ENCODE results near the gene MAGED2.
"Not testable (repeated sequence)": the region's sequence is repeated elsewhere in the genome, so short reads cannot be mapped to it uniquely, and the experiment has no call there.

Gene MAGED2

GRCh38 chrX:54807524-54808108 is at the start of gene MAGED2:
Gene MAGED2, plus strand, starts transcription at chrX:54807745. Its CDS starts 1,587 bp downstream, at chrX:54809332.
- no peak for DNase-seq

- no peak for DNase-seq
Measured at GRCh38 chrX:54758114-54759055, 49.2 kb upstream of the MAGED2 start.

DNA sequence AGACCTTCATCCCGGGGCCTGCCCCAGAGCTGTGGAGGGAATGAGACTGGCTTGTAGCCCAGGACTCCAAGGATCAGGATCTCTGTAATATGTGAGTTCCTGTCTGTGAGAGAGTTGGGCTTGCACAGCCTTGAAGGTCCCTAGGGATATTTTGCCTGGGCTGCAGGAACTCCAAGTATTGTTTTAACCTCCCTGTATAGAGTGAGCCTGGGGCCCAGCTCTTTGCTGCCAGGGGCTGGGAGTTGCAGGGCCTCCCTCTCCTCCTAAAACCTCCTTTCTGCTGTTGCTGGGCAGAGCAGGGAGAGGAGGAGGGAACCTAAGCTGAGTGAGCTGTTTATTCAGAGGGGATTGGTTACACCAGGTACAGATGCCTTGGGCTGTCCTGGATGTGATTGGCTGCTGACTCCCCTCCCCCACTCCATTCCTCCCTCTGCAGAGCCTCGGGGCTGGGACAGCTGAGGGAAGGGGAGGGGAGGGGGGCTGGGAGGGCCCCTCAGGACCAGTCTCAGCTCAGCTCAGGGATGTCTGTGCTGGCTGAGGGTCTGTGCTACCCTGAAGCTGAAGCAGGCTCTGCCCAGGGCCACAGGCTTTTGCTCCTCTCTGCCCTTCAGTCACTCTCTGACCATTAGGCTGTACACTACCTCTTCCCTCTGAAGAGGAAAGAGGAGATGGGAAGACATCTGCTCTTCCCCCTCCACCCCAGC is 33.0 kb upstream of the MAGED2 start:
- not testable (repeated sequence) for DNase-seq

DNA sequence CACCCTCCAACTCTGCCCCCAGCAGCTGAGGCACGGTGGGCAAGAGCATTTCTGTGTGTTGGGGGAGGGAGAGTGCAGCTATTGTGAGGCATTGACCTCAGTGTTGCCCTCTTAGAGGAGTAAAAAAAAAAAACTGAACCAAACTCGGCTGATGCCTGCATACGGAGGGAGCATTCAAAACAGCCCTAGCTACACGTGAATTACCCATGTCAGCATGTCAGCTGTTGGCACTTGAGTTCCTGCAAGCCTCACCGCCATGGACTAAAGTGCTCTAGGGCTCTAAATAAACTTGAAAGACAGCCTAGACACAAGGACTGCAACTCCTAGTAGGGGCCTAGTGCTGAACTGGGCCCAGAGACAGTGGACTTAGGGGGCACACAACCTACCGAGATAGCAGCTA is 31.5 kb upstream of the MAGED2 start:
- no peak for DNase-seq

GRCh38 chrX:54776987-54777672 is 30.4 kb upstream of the MAGED2 start:
- DNase-seq, result no peak

DNA sequence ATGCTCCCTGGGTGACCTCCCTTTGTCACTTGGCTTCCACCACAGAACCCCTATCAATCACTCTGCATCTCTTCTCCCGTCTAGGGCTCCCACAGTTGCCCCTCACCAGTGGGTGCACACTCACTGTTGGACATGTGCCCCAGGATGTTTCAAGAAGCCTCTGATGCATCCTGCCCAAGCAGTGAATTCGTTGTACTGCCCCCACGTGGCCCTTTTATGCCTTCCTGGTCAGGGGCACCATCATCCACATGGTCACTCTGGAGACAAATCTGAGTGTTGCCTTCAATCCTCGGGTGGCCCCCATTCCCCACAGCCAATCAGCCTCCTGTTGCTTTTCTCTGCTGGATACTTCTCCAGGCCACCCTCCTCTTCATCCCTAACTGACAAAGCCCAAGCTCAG is 21.6 kb upstream of the MAGED2 start:
- no peak for DNase-seq

DNA sequence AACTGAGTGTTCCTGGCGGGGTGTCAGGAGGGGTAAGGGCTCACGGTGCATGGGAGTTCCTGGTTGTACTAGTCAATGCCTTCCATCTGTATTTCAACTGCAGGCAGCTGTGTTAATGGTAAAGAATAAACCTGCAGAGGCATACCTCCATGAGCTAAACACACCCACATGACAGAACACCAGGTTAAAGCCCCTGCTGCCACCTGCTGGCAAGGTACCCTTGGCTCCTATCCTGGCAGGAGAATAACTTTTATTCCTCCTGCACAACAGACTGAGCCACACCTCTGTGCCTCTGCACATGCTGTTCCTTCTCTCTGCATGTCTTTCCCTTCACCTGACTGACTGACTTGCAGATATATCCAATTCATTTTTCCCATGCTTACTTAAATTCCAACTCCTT is 20.6 kb upstream of the MAGED2 start:
- no peak for DNase-seq

DNA sequence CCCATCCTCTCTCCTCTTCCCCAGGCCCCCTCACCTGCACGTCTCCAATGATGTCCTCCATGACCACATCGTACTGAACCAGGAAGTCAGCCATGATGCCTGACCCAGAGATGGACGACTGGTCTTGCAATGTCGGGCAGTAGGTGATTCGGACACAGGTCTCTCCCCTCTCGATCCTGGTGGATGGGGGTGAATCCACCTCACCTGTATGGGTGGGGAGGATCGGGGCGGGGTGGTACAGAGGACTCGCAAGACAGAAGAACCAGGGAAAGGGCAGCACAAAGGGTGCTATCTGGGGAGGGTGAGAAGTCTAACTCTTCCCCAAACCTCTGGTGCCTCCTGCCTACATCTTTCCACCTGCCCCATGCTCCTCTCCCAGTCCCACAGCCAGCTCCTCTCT is 19.1 kb upstream of the MAGED2 start:
- DNase-seq, result no peak

DNA sequence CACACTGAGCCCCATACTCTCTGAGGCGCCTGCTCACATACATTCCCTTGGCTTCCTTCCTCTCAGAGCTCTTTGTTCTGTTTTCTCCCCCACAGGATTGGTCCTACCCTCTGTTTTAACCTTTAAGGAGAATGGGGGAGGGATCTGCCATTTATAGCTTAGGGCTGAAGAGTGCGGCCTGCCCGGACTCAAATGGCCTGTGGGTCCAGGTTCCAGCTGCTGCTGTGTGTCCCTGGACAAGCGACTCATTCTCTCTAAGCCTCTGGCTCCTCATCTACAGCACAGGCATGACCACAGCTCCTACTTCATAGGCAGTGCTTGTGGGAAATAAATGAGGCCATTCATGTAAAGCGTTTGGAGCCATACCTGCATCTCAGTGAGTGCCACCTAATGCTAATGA is 18.1 kb upstream of the MAGED2 start:
- not testable (repeated sequence) for DNase-seq

DNA sequence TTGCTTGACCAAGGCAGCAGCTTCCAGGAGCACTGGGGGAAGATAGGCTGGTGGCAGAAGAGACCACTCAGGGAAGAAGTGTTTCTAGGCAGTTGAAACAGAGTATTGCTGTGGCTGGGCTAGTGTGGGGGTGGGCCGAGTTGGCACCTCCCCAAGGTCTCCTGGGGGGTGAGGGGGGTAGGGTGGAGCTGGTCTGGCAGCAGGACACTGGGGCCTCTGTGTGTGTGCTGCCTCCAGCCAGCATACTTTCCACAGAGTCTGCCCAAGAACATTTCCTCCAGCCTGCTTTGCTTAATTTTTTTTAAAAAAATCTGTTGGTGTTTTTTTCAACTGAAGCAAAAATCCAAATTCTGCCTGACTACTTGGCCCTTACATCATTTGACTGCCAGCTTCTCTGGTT is 13.5 kb upstream of the MAGED2 start:
- no peak for DNase-seq

DNA sequence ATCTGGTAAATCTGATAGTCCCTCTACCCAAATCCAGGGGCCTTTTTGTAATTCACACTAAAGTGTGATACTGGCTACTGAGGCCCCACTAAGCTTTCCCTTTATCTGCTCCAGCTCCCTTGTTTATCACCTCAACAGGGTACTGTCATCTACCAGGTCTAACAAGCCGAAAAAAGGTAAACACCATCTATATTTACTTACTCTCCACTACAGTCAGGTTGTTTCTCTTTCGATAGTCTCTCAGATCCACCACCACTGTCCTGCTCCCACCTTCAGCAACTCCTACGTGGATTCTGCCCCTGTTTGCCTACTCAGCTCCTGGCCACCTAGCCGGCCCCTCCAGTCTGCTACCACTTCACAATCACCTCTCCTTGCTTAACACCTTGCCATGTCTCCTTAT is 12.8 kb upstream of the MAGED2 start:
- no peak for DNase-seq

DNA sequence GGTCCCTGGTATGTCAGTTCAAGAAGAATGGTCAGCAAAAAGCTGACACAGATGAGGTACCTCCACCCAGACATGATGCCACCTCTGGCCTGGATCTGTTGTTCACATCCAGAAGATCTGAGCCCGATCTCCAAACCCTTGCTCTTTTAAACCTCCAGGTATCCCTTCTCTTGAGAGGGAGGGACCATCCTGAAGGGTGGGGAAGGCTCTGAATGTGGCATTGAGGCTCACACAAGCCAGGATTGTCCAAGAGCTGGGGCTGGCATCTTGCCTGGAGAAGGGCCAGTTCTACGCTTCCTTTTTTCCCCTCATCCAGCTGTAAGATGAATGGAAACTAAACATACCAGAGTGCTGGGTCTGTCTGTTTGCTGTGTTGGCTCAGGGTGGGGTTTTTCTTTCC is 9.4 kb upstream of the MAGED2 start, which contains the start of gene ITIH6:
TSS of gene ITIH6 (minus strand) at position 119 of the 400 bp plus-strand sequence. CDS start at position 74, 45 bp downstream.
- no peak for DNase-seq

DNA sequence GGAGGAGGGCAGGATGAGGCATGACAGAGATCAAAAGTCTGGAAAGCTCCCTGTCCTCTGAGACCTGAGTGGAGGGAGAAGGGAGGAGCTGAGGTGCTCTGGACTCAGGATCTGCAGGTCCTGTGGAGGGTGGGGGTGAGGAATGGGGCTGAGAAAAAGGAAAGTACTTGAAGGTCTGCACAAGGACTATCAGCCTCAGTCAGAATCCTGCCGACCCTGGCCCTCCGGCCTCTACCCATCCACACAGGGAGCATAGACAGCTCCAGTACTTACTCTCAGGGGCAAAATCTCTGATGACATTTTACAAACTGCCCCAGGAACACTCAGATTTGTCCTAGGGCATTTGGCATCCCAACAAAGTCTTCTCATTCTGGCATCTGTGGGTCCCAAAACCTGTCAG is 8.5 kb upstream of the MAGED2 start:
- no peak for DNase-seq

DNA sequence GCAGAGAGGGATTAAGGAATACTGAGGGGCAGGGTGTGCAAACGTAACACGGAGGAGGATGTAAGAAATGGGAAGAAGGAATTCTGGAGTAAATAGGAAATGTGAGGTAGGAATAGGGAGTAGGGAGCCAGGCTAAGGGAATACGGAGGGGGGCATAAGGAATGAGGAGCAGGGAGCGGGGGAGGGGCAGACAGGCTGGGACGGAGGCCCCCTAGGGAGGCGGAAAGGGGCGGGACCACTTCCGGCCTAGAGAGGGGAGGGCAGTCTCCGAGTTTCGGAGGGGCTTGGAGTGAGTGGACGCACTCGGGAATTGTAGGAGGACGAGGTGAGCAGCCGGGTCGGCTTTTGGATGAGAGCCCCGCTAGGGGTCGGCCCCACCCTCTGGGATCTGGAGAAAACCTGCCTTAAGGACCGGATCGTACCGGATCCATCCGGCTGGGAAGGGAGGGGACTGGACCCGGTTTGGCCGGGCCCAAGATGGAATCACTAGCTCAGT is 612 bp downstream of the MAGED2 start:
- DNase-seq, result no peak

GRCh38 chrX:54808605-54809483 is 1.3 kb downstream of the MAGED2 start:
- peak; percentile 77 for DNase-seq

DNA sequence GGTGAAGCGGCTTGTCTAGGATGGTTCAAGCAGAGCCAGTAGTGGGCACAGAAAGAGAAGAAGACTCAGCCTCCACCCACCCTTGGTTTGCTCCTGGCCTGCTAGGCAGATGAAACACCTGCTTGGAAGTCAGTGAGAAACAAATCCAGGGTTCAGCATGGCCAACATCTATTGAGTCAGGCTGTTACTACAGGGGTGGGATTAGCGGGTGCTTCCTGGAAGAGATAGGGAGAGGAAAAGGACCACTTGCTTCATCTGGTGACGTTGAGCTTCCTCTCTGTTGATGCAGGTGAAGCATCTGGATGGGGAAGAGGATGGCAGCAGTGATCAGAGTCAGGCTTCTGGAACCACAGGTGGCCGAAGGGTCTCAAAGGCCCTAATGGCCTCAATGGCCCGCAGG is 3.0 kb downstream of the MAGED2 start:
- no peak for DNase-seq

- DNase-seq, result no peak
Measured at GRCh38 chrX:54811301-54811885, 3.8 kb downstream of the MAGED2 start.

DNA sequence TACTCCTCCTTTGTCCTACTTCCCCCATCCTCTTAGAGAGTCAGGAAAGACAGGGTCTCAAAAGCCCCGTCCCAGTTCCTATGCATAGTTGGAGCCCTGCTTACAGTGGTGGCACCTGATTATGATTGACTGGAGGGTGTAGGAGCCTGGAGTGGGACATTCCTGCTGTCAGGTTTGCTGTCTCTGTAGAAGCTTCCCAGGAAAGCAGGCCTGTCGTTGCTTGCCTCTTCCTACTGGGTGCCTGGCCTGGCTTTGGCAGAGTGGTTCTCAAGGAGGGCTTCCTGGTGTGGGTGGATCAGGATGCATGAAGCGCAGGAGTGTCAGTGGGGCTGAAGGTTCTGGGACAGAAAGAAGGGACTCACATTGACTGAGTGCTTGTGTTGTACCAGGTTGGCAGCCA is 4.8 kb downstream of the MAGED2 start:
- no peak for DNase-seq

- no peak for DNase-seq
Measured at GRCh38 chrX:54817220-54817820, 9.8 kb downstream of the MAGED2 start.

GRCh38 chrX:54818221-54818620 is 10.7 kb downstream of the MAGED2 start:
- no peak for DNase-seq

- DNase-seq, result no peak
Measured at GRCh38 chrX:54819201-54819600, 11.7 kb downstream of the MAGED2 start.

Data from NCI-H2081 treated with DMSO at 0.1 percent for 48 hours (cell line).